HG03097 (cell line): ENCODE measurements around the gene STK32C.
A peak's percentile ranks its signal among the peaks of the same experiment; 100 is the strongest.
"Not testable (repeated sequence)": the region's sequence is repeated elsewhere in the genome, so short reads cannot be mapped to it uniquely, and the experiment has no call there.

Experiments
- ATAC-seq: cut with Tn5 transposase; IDR thresholded peaks from one replicate; pipeline ENCODE4 v1.9.1; 2021; ENCODE audit not compliant: unreplicated experiment, low FRiP score

STK32C gene

DNA sequence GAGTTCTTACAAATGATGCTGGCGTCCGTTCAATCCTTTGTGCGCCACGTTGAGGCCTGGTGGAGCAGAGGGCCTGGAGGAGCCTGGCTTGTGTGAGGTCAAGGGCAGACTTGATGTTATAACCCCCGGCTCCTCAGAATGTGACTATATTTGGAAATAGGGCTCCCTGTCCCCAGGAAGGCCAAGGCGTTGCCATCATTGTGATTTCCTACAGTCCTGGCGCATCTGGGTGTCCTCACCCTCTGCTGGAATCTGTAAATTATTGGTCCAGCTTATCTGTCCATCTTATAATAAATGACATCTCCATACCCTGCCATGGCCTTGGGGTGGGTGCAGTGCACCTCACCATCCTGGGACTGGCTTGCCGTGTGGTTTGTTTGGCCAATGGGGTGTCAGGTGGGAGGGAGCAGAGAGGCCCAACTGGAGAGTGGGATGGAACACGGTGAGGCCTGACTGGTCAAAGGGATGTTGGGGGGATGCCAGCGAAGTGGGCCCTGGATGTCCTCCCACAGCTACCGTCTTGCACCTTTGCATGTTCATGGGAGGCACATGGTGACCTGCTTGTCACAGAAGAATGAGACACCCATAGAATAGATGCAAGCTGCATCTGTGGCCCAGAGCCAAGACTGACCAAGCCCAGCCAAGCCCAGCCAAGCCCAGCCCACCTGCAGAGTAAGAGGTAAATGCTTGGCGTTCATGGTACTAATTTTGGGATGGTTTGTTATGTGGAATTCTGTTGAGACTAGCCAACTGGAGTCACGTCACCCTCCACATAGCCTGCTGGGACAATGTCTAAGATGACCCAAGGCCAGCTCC, 13.1 kb upstream of the STK32C start:
- ATAC-seq = no peak

DNA sequence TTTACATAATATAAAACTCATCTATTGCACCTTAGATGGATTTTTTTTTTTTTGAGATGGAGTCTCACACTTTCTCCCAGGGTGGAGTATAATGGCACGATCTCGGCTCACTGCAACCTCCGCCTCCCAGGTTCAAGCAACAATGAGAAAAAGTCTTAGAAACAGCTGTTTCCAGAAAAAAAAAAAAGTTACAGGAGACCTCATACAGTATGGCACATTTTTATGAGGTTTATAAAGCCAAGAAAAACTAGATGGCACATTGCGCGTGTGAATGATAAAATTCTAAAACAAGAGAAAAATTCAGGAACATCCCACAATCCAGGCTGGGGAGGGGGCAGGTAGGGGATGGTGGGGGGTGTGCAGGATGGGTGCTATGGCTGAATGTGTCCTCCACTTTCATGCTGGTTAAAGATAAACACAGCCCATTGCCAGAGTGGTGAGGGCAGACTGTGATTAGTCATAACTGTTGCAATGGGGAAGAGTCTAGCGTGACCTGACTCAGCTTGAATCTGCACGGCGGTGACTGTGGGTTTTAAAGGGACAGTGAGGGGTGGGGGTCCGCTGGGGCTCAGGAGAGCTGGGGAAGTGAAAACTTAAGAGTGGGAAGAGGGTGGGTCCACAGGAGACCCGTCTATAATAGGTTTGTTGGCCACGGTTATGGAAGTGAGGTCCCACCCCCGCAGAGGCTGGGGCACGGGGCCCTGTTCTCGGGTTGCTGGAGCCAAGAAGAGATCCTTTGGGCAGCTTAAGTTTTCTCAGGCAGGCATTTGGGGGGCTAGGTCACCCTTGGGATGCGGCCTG, 12.3 kb upstream of the STK32C start:
- peak; percentile 88 for ATAC-seq

DNA sequence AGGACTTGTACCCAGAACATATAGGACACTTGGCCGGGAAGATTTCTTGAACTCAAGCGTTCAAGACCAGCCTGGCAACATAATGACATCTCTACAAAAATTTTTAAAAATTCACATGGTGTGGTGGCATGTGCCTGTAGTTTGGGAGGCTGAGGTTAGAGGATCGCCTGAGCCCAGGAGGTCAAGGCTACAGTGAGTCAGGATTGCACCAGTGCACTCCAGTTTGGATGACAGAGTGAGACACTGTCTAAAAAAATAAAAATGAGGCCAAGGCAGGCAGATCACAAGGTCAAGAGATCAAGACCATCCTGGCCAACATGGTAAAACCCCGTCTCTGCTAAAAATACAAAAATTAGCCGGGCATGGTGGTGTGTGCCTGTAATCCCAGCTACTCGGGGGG, 9.7 kb upstream of the STK32C start:
- not testable (repeated sequence) for ATAC-seq

DNA sequence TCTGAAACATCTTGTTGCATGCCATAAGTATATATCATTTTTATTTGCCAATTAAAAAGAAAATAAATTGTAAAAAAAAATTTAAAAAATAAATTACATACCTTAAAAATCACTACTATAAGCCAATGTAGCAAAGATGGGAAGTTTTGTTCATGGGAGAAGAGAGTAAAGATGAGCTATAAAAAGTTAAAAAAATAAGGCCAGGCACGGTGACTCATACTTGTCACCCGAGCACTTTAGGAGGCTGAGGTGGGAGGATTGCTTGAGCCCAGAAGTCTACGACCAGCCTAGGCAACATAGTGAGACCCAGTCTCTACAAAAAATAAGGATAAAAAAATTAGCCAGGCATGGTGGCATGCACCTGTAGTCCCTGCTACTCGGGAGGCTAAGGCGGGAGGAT, 8.4 kb upstream of the STK32C start:
- ATAC-seq = no peak

DNA sequence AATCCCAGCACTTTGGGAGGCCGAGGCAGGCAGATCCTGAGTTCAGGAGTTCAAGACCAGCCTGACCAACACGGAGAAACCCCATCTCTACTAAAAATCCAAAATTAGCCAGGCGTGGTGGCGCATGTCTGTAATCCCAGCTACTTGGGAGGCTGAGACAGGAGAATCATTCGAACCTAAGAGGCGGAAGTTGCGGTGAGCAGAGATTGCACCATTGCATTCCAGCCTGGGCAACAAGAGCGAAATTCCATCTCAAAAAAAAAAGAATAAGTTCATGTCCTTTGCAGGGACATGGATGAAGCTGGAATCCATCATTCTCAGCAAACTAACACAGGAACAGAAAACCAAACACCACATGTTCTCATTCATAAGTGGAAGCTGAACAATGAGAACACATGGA, 7.1 kb upstream of the STK32C start:
- not testable (repeated sequence) for ATAC-seq

DNA sequence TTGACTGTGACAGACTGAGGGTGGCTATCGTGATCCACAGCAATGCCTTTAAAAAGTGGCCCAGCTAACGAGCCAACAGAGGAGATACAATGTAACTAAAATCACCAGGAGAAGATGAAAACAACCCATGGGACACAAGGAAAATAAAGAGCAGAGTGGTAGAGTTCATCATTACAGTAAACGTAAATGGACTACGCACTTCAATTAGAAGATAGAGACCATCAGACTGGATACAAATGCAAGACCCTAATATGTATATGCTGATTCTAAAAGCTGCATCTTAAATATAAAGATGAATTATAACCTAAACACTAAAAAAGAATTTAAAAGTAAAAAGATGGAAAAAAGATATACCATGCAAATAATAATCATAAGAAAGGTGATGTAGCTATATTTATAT, 6.6 kb upstream of the STK32C start:
- no peak for ATAC-seq

DNA sequence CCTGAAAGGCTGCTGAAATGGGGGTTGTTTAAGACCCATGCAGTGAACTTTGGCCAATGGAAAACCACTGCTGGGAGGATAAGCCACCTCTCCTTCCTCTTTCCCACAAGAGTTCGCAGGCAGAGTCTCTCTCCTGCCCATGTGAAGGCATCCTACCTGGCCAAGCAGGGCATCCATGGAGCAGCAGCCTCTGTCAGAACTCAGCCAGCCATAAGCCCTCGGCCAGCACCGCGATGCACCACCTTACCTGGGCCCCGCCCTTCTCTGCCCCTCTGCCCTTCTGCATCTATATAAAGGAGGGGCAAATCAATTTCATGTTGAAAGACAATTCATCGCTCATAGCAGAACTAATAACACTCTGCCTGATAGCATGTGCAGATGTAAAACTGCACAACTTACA, 6.1 kb upstream of the STK32C start:
- ATAC-seq = no peak

DNA sequence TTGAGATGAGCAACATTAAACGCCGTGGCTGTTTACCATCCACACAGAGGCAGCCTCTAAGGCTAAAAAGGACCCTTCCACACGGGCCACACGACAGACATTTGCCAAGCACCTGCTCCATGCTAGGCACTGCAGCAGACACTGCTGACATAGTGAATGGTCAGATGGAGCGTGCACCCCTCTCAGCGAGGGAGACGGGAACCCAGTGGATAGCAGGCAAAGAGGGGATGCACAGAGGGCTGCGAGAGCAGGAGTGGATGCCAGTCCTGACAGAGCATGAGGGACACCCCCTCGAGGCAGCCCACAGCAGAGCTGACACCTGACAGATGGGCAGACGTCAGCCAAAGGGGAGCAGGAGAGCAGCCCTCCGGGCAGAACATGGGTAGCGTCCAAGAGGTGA, 5.6 kb upstream of the STK32C start:
- no peak for ATAC-seq

DNA sequence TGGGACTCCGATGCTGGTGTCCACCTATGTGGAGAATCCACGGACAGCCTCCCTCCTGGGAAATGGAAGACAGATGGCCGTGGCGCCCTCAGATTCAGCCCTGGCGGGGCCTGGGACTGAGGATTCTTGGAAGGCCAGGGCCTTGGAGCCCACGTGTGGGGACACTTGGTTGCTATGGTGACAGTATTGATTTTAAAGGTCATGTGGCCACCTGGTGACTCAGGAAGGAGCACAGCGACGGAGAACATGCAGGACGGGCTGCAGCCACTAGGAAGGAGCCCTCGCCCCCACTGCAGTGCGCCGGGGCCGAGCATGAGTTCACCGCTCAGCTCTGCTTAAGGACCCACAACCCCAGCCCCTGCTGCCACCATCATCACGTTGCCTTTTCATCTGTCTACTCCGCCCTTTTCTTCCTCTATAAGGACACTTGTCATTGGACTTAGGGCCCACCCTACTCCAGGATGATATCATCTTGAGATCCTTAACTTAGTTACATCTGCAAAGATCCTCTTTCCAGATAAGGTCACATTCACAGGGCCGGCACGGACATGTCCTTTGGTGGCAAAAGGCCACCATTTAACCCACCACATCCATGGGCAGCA, 3.7 kb upstream of the STK32C start:
- no peak for ATAC-seq

DNA sequence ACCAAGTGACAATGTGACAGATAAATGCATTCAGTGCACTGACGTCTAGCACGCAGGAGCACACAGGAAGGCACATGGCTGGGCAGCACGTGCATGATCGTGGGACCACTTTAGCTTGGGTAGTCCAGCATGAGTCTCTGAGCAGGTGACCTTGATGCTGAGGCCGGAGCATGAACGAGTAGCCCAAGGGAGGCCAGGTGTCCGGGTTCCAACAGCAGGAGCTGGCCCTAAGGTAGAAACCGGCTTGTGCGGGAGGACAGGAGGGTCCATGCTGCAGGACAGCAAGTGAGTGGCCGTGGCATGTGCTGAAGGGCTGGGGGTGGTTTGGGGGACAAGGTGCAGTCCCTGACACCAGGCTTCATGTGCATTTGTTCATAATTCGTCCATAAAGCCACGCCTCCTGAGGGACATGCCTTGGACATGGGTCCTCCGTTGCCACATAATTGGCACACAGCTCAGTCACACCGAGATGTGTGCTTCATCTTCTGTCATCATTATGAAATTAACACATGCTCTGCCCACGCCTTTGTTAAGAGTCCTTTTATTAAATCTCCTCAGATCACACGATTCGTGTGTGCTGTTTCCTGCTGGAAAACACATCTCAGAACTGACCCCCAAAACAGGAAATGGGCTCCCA, 3.1 kb upstream of the STK32C start:
- ATAC-seq = no peak

DNA sequence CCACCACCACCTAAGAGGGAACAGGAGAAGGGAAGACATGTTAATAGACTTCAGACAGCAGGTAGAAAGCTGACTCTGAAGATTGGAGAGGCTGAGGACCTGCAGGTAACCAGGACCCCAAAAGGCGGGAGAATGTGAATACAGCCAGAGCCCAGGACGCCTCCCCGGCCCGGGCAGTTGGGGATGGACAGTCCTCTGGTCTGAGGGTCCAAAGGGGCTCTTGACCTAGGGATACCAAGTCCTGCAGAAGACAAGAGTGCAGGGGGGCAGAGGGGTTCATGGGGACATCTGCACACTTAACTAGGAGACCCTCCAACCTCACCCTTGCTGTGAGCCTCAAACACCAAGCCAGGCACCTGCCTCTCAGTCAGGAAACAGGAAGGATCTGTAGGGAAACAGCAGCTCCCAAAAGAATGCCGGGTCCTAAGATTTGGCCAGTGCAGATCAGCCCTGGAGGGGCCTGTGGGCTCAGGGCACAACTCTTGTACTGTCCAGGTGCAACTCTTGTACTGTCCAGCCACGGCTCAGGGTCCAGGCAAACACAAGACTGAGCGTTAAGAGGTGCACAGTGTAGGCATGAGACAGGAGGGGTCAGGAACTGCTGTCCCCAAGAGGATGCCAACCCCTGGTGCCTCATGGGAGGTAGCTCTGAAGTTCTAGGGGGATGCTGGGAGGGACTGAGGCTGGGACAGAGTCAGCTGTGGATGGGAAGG, 2.3 kb upstream of the STK32C start:
- ATAC-seq = no peak

DNA sequence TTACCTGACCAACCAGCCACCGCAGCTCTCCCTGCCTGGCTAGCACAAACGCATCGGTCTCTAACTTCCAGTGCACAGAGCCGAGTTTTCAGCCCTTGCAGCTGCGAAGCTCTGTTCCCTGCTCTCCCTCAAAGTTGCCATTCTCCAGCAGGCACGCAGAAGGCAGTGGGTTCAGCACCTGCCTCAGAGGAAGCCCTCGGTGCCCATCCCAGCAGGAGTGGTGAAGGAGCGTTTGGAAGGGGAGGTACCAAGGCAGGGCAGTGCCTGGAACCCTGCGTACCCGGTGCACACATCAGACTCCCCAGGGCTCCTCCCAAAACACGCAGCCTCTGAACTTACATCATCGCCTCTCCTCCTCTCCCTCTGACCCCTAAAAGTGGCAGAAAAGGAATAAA, 1.7 kb upstream of the STK32C start:
- ATAC-seq = no peak

DNA sequence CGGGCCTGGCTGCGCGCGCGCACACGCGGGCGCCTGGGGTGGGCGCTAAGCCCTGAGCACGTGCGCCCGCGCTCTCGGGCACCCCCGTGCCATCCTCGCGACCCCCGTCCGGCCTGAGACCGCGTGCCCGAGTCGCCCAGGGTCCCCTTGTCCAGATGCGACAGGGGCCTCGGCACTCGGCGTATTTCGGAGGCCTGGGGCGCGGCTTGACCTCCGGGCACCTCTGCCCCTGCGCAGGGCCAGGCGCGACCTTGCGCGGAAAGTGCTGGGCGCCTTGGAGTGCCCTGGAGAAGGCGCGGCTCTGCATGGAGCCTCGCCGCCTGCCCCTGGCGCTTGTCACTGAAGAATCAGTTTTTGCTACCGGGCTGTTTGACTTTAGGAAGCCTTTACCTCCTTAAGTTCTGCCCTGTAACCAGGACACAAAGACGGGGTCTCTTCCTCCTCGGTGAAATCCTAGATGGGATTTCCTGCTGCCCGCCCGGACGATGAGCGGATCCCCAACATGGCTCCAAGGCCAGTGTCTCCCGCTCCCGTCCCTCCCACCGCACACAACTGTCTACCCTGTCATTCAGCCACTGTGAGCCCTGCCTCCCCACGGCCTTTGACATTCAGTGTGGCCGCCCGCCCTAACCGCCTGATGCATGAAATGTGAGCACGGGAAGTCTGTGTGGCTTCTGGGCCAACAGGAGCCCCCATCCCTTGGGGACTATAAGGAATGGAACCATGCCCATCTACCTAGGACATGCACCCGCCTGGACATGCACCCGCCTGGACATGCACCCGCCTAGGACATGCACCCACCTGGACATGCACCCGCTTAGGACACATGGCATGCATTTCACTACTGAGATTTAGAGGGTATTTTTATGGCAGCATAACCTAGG, 1.1 kb upstream of the STK32C start:
- ATAC-seq = no peak

DNA sequence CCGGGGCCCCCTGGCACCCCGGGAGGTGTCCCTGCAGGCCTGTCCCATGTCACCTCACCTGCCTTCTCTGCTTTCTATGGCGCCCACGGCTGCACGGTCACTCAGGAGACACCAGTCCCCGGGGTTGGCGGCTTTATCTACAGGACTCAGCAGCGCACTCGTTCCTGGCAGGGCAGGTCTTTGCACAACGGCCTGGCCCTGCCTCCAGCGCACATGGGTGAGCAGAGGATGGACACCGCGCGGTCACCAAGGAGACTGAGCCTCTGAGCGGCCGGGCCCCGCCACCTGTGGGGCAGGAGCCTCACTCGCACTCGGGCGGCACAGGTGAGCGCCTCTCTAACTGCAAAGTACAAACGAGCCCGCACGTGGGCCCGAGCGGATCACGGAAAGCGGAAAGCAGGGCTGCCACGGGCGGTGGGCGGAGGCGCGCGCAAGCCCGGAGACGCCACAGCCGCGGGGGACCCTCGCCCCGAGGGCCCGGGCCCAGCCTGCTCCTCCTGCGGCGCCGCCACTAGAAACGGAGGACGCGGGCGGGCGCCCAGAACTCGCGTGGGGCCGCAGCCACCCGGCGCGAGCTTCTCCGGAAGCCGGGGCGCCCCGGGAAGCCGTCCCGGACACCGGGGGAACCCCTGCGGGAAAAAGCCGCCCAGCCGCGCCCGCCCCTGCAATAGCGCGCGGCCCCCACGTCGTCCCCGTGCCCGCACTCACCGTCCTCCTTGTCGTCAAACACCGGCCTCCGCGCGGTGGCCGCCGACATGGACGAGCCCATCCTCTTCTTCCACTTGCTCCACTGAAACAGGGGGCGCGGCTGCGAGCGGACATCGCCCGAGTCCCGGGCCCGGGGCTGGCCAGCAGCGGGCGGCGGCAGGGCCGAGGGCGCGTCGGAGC, 642 bp downstream of the STK32C start:
- ATAC-seq = peak; percentile 16

DNA sequence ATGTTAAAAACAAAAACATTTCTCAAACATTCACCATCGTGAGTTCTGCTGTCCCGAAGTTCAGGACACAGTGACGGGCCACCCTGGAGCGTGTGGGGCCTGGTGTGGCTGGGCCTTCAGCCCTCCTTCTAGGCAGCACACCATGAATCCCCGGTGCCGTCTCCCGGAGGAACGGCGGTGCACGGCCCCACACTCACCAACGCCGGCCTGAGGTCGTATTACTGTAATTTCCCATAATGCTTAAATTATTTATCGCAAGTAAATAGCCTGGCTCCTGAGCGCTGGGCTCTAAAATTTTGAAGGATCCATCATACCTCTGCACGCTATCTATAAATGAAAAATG, 1.4 kb downstream of the STK32C start:
- no peak for ATAC-seq

DNA sequence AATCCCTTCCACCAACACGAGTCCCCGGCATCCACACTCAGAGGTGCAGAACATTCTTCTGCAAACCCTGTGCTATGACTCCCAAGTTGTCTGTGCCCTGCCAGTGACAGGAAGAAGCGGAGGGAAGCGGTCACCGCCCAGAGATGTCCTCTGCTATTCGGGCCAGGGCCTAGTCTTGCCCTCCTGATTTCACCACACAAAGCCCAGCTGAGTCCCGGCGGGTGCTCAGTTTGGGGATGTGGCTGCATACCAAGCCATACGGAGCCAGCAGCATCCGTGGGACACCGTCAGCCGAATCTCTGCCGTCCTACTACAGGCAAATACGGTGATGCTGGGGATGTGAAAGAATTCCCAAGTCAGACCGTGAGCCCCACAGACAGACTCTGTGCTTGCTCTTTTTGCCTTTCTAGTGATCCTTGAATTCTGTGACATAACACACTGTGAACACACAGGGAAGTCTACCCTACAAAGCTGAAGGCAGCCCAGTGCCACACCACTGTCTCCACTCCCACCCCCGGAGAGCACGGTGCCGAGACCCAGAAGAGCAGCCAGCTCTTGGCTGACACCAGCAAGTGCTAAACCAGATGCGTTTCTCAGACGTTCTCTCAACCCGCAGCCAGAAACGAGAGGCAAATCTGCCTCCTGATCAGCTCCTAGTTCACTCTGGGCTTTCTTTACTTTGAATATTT, 2.0 kb downstream of the STK32C start:
- ATAC-seq = no peak

DNA sequence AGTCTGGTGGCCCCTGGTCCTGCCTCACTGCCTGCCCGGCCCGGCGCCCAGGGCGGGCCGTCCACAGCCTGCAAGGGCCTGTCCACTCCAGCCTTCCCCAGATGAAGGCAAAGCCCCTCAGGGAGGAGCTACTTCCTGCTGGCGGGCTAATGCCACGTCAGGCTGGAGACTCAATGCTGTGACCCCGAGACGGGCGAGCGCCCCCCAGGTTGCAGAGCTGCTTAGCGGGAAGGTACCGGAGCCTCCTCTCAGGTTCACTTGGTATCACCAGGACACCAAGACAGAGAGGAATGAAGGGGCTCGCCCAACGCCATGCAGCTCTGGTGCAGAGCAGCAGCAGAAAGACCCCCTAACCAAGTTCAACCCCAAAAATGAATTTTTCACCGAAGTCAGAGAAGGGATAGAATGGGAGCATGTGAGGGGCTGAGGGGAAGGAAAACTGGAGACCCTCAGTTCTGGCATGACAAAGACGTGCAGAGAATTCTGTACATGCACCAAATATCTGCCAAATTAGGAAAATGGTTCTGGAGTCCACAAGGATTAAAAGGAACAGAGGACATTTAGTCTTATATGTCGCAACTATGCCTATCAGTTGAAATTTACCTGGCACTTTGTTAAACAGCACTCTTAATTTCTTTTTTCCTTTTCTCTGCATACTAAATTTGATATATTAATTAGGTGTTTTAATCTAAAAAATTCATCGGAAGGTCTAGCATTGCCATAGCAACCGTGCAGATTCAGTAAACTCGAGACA, 2.8 kb downstream of the STK32C start:
- no peak for ATAC-seq
